Mesenchymal stem cell (in vitro differentiated cells and primary cell): Measurements from ENCODE around the gene BMPER.
A peak's percentile ranks its signal among the peaks of the same experiment; 100 is the strongest.

Experiments used
- DNase-seq: peaks from one replicate; pipeline ENCODE4 v3.0.0-alpha.2; 2013
- H2AFZ ChIP-seq: one replicate; pipeline ENCODE4 v1.6.1; 2013; ENCODE audit warnings: low read depth, mild to moderate bottlenecking, control low read depth, inconsistent platforms, low read length, moderate library complexity
- H2AK5ac ChIP-seq: 2 replicates; pipeline ENCODE4 v1.6.1; 2013; ENCODE audit warnings: low read length, moderate library complexity, mild to moderate bottlenecking, inconsistent platforms; ENCODE audit not compliant: severe bottlenecking
- H2BK120ac ChIP-seq: one replicate; pipeline ENCODE4 v1.6.1; 2013; ENCODE audit warnings: low read depth, mild to moderate bottlenecking, inconsistent platforms, low read length, moderate library complexity
- H2BK12ac ChIP-seq, 2 experiments: one replicate each; pipeline ENCODE4 v1.6.1; 2013; ENCODE audit warnings: inconsistent platforms in 2 of 2, low read length in 2 of 2, mild to moderate bottlenecking in 2 of 2, moderate library complexity in 2 of 2, control low read depth in 1 of 2
- H2BK15ac ChIP-seq: one replicate; pipeline ENCODE4 v1.6.1; 2013; ENCODE audit warnings: mild to moderate bottlenecking, low read depth, inconsistent platforms; ENCODE audit not compliant: poor library complexity, severe bottlenecking
- H2BK5ac ChIP-seq: 2 replicates; pipeline ENCODE4 v1.6.1; 2013; ENCODE audit warnings: low read depth, mild to moderate bottlenecking, low read length, control low read depth, inconsistent platforms; ENCODE audit not compliant: poor library complexity, severe bottlenecking
- H3K14ac ChIP-seq, 2 experiments: one replicate each; pipeline ENCODE4 v1.6.1; 2013; ENCODE audit warnings: inconsistent platforms in 2 of 2, low read length in 2 of 2, control low read depth in 1 of 2, mild to moderate bottlenecking in 1 of 2, moderate library complexity in 1 of 2
- H3K18ac ChIP-seq, 2 experiments: one replicate each; pipeline ENCODE4 v1.6.1; 2013; ENCODE audit warnings: inconsistent platforms in 2 of 2, low read length in 2 of 2, control low read depth in 1 of 2, low read depth in 1 of 2, mild to moderate bottlenecking in 1 of 2
- H3K23ac ChIP-seq, 2 experiments: one replicate each; pipeline ENCODE4 v1.6.1; 2013; ENCODE audit warnings: inconsistent platforms in 2 of 2, low read length in 2 of 2, mild to moderate bottlenecking in 2 of 2, moderate library complexity in 2 of 2, control low read depth in 1 of 2
- H3K27ac ChIP-seq: 2 replicates; pipeline ENCODE4 v1.5.1; 2013; ENCODE audit warnings: mild to moderate bottlenecking, moderate library complexity, low read length, control low read depth, inconsistent platforms; ENCODE audit not compliant: poor library complexity, severe bottlenecking
- H3K27me3 ChIP-seq, 2 experiments: 2 replicates each; pipeline versions ENCODE4 v1.6.1 to v1.7.0; 2013; ENCODE audit warnings: low read length in 2 of 2, mild to moderate bottlenecking in 2 of 2, moderate library complexity in 2 of 2, control low read depth in 1 of 2, inconsistent platforms in 1 of 2; ENCODE audit not compliant: control insufficient read depth in 1 of 2, insufficient read depth in 1 of 2
- H3K36me3 ChIP-seq, 2 experiments: 2 replicates each; pipeline versions ENCODE4 v1.6.1 to v1.7.0; 2013; ENCODE audit warnings: low read length in 2 of 2, control low read depth in 1 of 2, inconsistent platforms in 1 of 2, low read depth in 1 of 2, mild to moderate bottlenecking in 1 of 2; ENCODE audit not compliant: insufficient read depth in 2 of 2, control insufficient read depth in 1 of 2
- H3K4ac ChIP-seq, 2 experiments: one replicate each; pipeline ENCODE4 v1.6.1; 2013; ENCODE audit warnings: inconsistent platforms in 2 of 2, low read length in 2 of 2, mild to moderate bottlenecking in 2 of 2, moderate library complexity in 2 of 2, control low read depth in 1 of 2, low read depth in 1 of 2
- H3K4me1 ChIP-seq: 2 replicates; pipeline ENCODE4 v1.6.1; 2013; ENCODE audit warnings: low read depth, low read length, control low read depth; ENCODE audit not compliant: control insufficient read depth, insufficient read depth
- H3K4me2 ChIP-seq: 2 replicates; pipeline ENCODE4 v1.6.1; 2013; ENCODE audit warnings: low read length, mild to moderate bottlenecking, inconsistent platforms; ENCODE audit not compliant: poor library complexity, severe bottlenecking
- H3K4me3 ChIP-seq, 2 experiments: 2 replicates each; pipeline versions ENCODE4 v1.5.1 to v1.7.0; 2013; ENCODE audit warnings: low read length in 2 of 2, mild to moderate bottlenecking in 2 of 2, control low read depth in 1 of 2, low read depth in 1 of 2; ENCODE audit not compliant: insufficient read depth in 1 of 2
- H3K79me1 ChIP-seq: replicated peaks from 2 replicates; pipeline ENCODE4 v1.6.1; 2013; ENCODE audit warnings: mild to moderate bottlenecking, control low read depth, low read length, inconsistent platforms; ENCODE audit not compliant: poor library complexity, severe bottlenecking
- H3K9ac ChIP-seq: 2 replicates; pipeline ENCODE4 v1.7.0; 2013; ENCODE audit warnings: mild to moderate bottlenecking, low read length, moderate library complexity
- H3K9me3 ChIP-seq: 2 replicates; pipeline ENCODE4 v1.7.0; 2013; ENCODE audit warnings: mild to moderate bottlenecking, low read length; ENCODE audit not compliant: control insufficient read depth
- H4K8ac ChIP-seq: one replicate; pipeline ENCODE4 v1.6.1; 2013; ENCODE audit warnings: inconsistent platforms, mild to moderate bottlenecking, low read length, moderate library complexity
- H4K91ac ChIP-seq: one replicate; pipeline ENCODE4 v1.6.1; 2013; ENCODE audit warnings: mild to moderate bottlenecking, low read length, inconsistent platforms
- WGBS: methylation state at CpG from one replicate; pipeline ENCODE4 v1.1.7; 2013; ENCODE audit warnings: mixed read lengths; 5-methylcytosine and 5-hydroxymethylcytosine counted together

The BMPER gene

GRCh38 chr7:33937871-33938270 lies 32.5 kb downstream of the BMPER start:
- Histone ChIP-seq H3K4me2 (no peak overlapping the region), H4K8ac (no peak overlapping the region), H3K4me3 (no peak overlapping the region), H2BK5ac (no peak overlapping the region), H3K9me3 (no peaks in the 10 kb centered on the region), H3K36me3 (peaks cover 0 to 68% of the 10 kb centered on the region in 2 experiments), H3K23ac (no peak overlapping the region), H2AK5ac (no peak overlapping the region), H2BK120ac (no peak overlapping the region), H3K4ac (no peak overlapping the region), H3K18ac (no peak overlapping the region), H2BK15ac (no peak overlapping the region), H3K27ac (no peak overlapping the region), H3K9ac (no peak overlapping the region), H3K79me1 (no peaks in the 10 kb centered on the region), H3K27me3 (no peaks in the 10 kb centered on the region), H2BK12ac (no peak overlapping the region), H2AFZ (no peak overlapping the region), H3K14ac (no peak overlapping the region), H3K4me1 (peaks cover 5% of the 10 kb centered on the region), H4K91ac (no peak overlapping the region)
- no peak for DNase-seq
- WGBS = 66% methylated on average over 5 of the region's 5 CpGs

DNA sequence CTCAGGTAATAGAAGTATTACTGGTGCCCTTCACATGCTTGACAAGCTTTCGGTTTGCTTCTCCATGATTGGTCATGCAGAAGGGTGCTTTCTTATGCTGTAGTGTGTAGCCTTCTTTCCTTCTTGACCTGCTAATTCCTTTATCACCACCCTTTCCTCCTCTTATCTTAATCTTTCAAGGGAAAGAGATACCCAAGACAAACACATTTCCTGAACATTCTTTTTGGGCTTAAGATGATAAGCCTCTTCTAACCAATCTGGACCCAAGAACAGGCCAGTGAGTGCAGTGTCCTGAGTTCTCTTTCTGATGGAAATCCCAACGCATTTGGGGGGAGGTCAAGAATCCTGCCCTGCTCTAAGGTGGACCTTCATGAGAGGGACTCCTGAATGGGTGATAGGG lies 33.8 kb downstream of the BMPER start:
- no peak overlapping the region for H3K4ac ChIP-seq
- H3K23ac ChIP-seq = no peak overlapping the region
- no peak overlapping the region for H2BK12ac ChIP-seq
- no peak overlapping the region for H2AK5ac ChIP-seq
- H3K4me1 ChIP-seq = no peaks in the 10 kb centered on the region
- H3K4me3 ChIP-seq = no peak overlapping the region
- no peak overlapping the region for H2AFZ ChIP-seq
- no peak for DNase-seq
- no peak overlapping the region for H3K18ac ChIP-seq
- no peak overlapping the region for H3K14ac ChIP-seq
- no peak overlapping the region for H2BK15ac ChIP-seq
- no peak overlapping the region for H3K9ac ChIP-seq
- WGBS = 100% methylated on average over 1 of the region's 2 CpGs
- H3K27me3 ChIP-seq = no peaks in the 10 kb centered on the region
- H2BK5ac ChIP-seq = no peak overlapping the region
- H3K9me3 ChIP-seq = no peaks in the 10 kb centered on the region
- no peak overlapping the region for H3K4me2 ChIP-seq
- no peaks in the 10 kb centered on the region for H3K79me1 ChIP-seq
- peaks cover 0 to 80% of the 10 kb centered on the region in 2 experiments for H3K36me3 ChIP-seq
- H2BK120ac ChIP-seq = no peak overlapping the region
- H3K27ac ChIP-seq = no peak overlapping the region
- no peak overlapping the region for H4K91ac ChIP-seq
- H4K8ac ChIP-seq = no peak overlapping the region

- H3K4me3 ChIP-seq = no peak overlapping the region
- no peak overlapping the region for H4K8ac ChIP-seq
- H3K27me3 ChIP-seq = no peaks in the 10 kb centered on the region
- no peak overlapping the region for H4K91ac ChIP-seq
- H2AK5ac ChIP-seq = no peak overlapping the region
- no peaks in the 10 kb centered on the region for H3K4me1 ChIP-seq
- no peak for DNase-seq
- no peak overlapping the region for H2BK5ac ChIP-seq
- H3K9me3 ChIP-seq = no peaks in the 10 kb centered on the region
- no peak overlapping the region for H3K4me2 ChIP-seq
- no peaks in the 10 kb centered on the region for H3K79me1 ChIP-seq
- peak overlapping the region; percentile 16 for H3K9ac ChIP-seq
- no peak overlapping the region for H3K14ac ChIP-seq
- no peak overlapping the region for H3K4ac ChIP-seq
- peak overlapping the region; percentile 46 for H2BK15ac ChIP-seq
- no peak overlapping the region for H2AFZ ChIP-seq
- H2BK120ac ChIP-seq = no peak overlapping the region
- no peak overlapping the region for H3K23ac ChIP-seq
- no peak overlapping the region for H2BK12ac ChIP-seq
- no peak overlapping the region for H3K27ac ChIP-seq
- peaks cover 0 to 91% of the 10 kb centered on the region in 2 experiments for H3K36me3 ChIP-seq
- no peak overlapping the region for H3K18ac ChIP-seq
Observed at GRCh38 chr7:33940503-33940902, 35.2 kb downstream of the BMPER start.

DNA sequence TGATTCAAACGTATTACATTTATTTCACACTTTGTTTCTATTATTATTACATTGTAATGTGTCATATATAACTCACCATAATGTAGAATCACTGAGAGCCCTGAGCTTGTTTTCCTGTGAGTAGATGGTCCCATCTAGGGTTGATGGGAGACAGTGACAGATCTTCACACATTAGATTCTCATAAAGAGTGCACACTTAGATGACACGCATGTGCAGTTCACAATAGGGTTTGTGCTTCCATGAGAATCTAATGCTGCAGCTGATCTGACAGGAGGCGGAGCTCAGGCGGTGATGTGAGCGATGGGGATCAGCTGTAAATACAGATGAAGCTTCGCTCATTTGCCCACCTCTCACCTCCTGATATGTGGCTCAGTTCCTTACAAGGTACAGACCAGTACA lies 36.1 kb downstream of the BMPER start:
- no peak overlapping the region for H2BK5ac ChIP-seq
- H2BK15ac ChIP-seq = no peak overlapping the region
- H2BK12ac ChIP-seq = no peak overlapping the region
- no peak overlapping the region for H2BK120ac ChIP-seq
- no peaks in the 10 kb centered on the region for H3K79me1 ChIP-seq
- H3K27me3 ChIP-seq = no peaks in the 10 kb centered on the region
- no peak overlapping the region for H2AFZ ChIP-seq
- H3K14ac ChIP-seq = no peak overlapping the region
- no peak overlapping the region for H3K9ac ChIP-seq
- H3K18ac ChIP-seq = no peak overlapping the region
- H2AK5ac ChIP-seq = no peak overlapping the region
- no peak overlapping the region for H3K23ac ChIP-seq
- no peak overlapping the region for H3K27ac ChIP-seq
- no peaks in the 10 kb centered on the region for H3K9me3 ChIP-seq
- no peak for DNase-seq
- no peak overlapping the region for H4K91ac ChIP-seq
- no peak overlapping the region for H3K4me3 ChIP-seq
- H3K36me3 ChIP-seq = peaks cover 0 to 91% of the 10 kb centered on the region in 2 experiments
- 91% methylated on average over 5 of the region's 6 CpGs for WGBS
- H4K8ac ChIP-seq = no peak overlapping the region
- no peaks in the 10 kb centered on the region for H3K4me1 ChIP-seq
- H3K4ac ChIP-seq = no peak overlapping the region
- no peak overlapping the region for H3K4me2 ChIP-seq
